Kidney capillary endothelial cell (primary cell): ENCODE data around the gene LPCAT1.
"Not testable (repeated sequence)": the region's sequence is repeated elsewhere in the genome, so short reads cannot be mapped to it uniquely, and the experiment has no call there.

Experiments
- DNase-seq: peaks from one replicate; pipeline ENCODE4 v3.0.0-alpha.2; 2018; ENCODE audit warnings: low spot score

LPCAT1 gene

DNA sequence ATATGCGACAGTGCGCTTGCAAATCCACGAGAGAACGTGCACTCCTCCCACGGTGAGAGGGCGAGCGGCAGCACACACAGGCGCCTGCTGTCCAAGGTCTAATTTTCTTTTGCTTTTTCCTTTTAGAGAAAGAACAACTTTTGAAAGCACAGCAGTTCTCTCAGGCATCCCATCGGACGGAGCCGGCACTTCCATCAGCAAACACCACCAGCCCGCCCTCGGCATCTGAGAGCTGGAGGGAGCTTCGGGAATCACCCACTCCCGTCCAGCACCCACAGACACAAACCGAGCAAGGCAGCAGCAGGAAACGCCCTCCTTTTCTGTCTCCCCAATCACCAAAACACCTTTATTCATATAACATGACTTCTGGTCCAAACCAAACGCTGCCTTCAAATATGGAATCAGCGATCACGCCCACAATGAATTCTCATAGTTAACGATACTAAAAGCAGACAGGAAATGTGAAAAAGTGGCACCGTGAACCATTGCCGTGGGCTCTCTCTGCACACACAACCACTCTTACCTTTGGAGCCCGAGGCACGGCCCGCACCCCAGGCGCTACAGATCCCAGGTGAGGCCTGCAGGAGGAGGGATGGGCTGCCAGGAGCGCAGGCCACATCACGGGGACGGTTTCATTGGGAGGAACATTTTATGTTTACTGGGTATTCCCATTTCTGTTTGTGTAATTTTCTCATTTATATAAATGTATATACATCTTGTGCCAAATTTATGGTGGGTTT lies 14.2 kb downstream of the LPCAT1 start:
- no peak for DNase-seq

DNA sequence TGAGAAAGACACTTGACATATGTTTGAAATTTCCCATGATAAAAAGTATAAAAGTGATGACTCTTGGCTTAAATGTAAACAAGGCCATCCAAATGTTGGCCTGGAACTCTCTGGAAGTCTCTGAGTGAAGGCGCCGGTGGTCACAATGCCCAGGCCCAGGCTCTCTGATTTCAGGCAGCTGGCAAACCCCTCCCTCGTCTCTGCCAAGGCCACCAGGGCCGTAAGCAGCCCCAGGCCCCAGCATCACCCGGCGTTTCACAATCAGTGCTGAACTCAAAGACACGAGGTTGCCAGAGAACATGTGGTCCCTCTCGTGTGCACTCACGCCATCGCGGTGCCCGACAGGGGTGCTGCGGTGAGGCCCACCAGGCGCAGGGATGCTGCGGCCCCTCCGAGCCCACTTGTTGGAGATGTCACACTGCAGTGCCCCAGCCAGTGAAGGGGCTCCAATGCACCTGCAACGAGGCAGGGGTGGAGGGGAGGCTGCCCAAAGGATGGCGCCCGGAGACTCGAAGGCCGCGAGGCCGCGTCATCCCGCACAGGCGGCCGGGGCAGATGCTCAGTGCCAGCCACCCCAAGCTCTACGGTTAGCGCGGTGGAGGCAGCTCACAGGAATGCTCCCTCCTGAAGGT lies 15.0 kb downstream of the LPCAT1 start:
- no peak for DNase-seq

DNA sequence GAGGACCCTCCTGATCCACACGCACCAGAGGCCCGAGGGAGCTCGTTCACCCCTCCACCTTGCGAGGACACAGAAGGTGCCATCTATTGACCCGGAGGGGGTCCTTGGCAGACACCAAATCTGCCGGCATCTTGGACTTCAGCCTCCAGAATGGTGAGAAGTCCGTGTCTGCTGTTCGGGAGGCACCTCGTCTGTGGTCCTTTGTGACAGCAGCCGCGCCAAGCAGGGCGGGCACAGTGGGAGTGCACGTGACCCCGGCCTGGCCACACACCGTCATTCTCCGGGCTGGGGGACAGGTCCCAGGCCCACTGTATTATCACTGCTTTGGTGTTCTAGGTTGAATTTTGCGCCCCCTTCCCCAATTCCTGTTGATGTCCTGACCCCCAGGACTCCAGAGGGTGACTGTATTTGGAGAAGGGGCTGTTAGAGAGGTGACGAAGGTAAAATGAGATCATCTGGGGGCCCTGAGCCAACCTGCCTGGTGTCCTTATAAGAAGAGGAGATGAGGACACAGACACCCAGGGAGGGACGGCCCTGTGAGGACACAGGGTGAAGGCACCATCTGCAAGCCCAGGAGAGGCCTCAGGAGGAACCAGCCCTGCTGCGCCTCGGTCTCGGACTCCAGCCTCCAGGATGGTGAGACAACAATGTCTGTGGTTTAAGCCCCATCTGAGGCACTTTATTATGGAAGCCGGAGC lies 15.7 kb downstream of the LPCAT1 start:
- no peak for DNase-seq

- no peak for DNase-seq
These were observed 16.3 kb downstream of the LPCAT1 start for GRCh38 chr5:1507457-1507856.

GRCh38 chr5:1507014-1507375 lies 16.8 kb downstream of the LPCAT1 start:
- no peak for DNase-seq

GRCh38 chr5:1506242-1507013 lies 17.3 kb downstream of the LPCAT1 start:
- no peak for DNase-seq

DNA sequence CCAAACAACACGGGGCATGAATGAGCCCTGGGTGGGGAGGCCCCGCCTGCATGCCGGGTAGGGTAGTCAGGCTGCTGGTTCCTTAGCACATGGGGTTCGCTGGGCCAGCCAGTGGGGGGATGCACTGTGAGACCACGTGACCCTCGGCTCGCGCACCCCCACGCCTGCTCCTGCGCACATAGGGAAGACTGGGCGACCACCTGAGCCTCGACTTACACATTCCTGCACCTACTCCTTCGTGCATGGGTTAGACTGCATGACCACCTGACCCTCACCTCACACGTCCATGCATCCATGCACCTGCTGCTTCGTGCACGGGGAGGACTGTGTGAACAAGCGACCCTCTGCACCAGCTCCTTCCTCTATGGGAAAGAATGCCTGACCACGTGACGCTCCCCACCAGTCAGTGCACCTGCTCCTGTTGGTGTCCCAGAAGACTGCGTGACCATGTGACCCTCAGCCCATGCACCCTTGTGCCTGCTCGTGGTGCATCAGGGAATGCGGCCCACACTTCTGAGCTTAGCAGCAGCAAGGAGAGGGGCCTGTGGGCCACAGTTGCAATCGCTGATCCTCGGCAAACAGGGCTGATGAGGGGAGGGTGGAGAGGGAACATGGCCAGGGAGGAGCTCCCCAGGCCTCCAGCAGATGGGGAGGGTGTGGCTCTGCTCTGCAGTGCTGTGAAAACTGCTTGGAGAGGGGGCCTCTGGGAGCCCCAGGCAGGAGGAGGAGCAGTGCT lies 18.1 kb downstream of the LPCAT1 start:
- no peak for DNase-seq

- not testable (repeated sequence) for DNase-seq
These were observed 18.7 kb downstream of the LPCAT1 start for GRCh38 chr5:1505089-1505488.

- DNase-seq: no peak
These were observed 19.1 kb downstream of the LPCAT1 start for GRCh38 chr5:1504617-1505016.

DNA sequence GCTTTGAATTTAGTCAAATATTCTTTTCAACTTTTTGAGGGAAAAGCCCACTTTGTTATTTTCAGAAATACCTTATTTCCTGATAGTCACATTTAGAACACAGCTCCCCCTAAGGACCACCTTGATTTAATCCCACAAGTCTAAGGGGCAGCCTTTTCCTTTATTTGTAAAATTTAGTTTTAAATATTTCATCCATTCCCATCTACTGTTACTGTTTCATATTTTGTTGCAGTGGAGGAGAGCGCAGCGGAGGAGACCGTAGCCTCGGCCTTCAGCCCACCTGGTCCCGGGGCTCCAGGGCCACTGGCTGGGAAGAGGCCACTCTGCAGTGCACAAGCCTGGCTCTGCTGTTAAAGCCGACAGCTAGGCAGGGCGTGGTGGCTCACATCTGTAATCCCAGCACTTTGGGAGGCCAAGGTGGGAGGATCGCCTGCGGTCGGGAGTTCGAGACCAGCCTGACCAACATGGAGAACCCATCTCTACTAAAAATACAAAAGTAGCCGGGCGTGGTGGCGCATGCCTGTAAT lies 19.6 kb downstream of the LPCAT1 start:
- DNase-seq: no peak

- DNase-seq: no peak
These were observed 20.3 kb downstream of the LPCAT1 start for GRCh38 chr5:1503241-1504068.

GRCh38 chr5:1502737-1503120 lies 21.0 kb downstream of the LPCAT1 start:
- DNase-seq: no peak

DNA sequence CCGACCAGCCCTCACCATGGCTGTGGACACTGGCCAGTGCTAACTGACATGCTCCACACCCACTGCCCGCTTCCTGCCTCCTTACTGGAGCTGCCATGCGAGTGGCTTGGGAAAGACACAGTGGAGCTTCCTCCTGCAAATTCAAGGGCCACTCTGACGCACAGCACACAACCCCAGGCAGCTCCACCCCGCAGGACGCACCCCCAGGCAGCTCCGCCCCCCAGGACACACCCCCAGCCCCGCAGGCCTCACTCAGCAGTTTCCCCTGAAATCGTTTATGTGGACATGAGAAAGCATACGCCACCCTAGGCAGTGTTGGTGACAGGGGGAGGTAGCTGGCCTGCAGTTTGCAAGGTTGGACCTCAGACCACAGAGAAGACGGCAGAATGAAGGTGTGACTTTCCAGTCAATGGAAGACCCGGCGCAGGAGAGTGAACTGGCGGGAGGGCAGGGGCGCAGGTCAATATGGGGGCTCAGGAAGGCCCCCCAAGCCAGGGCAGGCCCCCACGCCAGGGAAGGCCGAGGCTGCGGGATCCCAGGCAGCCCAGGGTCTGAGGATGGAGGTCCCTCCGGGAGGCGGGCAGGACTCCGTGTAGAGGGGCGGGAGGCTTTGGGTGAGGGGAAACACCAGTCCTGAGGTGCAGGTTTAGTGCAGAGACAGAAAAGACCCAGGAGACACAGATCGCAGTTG lies 21.6 kb downstream of the LPCAT1 start:
- DNase-seq: no peak

DNA sequence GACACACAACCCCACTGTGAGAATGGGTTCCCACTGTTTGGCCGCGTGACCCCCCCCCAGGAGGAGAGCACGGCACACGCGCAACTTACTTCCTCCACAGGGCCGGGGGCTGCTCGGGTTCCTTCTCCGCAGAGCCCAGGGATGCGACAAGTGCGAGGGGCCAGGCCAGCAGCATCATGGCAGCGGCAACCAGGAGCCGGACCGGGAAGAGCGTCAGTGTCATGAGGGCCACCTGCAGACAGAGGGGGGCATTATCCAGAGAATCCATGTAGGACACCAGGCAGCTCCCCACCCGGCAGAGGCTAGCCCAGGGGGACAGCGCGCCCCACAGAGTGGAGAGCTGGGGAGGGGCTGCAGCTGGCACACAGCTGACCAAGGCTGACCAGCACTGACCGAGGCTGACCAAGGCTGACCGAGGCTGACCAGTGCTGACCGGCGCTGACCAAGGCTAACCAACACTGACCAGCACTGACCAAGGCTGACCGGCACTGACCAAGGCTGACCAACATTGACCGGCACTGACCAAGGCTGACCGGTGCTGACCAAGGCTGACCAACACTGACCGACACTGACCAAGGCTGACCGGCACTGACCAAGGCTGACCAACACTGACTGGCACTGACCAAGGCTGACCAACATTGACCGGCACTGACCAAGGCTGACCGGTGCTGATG lies 22.3 kb downstream of the LPCAT1 start:
- DNase-seq: no peak

GRCh38 chr5:1500411-1501091 lies 23.2 kb downstream of the LPCAT1 start:
- DNase-seq: no peak

DNA sequence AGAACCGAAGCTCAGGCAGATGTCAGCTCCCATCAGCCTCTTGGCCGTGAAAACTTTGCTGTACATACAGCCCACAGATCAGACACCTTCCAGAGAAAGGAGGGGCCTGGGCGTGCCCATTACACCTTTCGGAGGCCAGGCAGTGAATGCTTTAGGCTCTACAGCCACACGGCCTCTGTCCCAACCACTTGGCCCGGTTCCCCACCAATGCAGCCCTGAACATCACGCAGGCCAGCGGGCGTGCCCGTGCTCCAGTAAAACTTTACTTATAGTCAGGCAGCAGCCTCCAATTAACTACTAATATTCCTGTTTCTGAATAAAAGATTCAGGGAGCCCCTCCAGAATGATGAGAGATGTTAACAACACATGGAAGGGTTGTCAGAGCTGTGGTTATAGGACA lies 23.9 kb downstream of the LPCAT1 start:
- no peak for DNase-seq

DNA sequence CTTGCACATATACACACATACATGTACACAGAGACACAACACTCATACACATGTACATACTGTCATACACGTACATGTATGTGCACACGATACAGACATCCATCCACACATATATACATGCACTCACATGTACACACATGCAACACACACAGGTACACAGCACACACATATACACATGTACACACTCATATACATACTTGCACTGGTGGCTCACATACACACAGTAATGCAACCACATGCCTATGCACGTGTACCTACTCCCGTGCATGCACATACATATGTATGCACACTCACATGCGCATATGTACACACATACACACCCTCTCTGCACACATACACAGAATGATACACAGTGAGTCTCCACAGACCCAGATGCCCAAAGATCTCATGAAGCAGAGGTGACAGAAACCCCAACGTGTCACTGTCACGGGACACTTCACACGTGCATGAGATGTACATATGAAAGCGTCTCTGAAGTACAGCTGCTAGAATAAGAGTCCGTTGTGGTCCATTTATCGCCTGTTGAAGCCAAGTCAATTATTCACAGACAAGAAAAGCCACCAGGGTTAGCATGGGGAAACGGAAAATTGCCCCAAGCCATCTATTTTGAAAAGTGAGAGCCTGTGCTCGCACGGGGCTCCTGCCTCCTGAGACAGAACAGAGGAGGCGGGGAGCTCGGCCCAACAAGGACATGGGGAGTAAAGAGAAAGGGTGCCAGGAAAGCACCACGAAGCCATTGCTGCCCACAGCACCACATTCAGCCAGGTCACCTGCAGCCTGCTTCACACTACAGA lies 24.9 kb downstream of the LPCAT1 start:
- no peak for DNase-seq
